ENCODE measurements around the gene COL4A6. TPM values are rescaled to one million over a fixed set of nuclear protein-coding genes. Genes with fewer than 3 reads are reported as not detected.

The COL4A6 gene
- total and polyA plus RNA-seq, 9 donors, result 3.3 to 32.1 (median 11.7) TPM

DNA sequence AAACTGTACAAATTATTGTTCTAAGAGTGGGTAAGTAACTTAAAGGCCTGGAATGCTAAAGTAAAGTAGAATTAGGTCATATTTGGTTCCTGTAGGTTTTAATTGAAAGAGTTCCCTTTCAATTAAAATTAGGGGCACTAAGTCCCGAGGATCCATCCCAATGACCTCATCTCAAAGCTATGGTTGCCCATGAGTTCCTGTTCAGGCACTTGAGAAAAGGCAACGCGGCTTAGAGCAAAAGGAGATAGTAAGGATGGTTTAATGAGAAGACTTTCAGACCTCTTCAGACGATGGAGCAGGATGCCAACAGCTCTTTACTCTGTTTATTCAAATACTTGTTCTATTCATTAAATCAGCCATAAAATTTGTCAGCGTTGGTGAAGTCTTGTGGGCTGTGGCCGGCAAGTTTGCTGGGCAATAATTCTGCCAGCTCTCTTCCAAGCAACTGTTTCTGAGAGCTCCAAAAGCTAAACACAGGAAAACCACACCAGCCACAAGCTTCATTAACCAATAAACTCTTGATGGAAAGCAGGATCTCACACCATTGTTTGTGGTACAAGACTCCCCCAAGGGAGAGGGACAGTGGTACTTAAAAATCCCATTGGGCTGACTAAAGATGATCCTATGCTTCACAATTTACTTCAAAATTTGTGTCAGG is 167.4 kb downstream of the COL4A6 start:
- WGBS, 3 donors, result 49 to 62% (median 58%) methylated on average over 6 of the region's 6 CpGs
- intact Hi-C loops (cut with DNase I), result loop anchor here in 1 of 4 donors (5.0 kb wide), 1 partner anchor 1399 kb away; no protein-coding TSS in a partner anchor

DNA sequence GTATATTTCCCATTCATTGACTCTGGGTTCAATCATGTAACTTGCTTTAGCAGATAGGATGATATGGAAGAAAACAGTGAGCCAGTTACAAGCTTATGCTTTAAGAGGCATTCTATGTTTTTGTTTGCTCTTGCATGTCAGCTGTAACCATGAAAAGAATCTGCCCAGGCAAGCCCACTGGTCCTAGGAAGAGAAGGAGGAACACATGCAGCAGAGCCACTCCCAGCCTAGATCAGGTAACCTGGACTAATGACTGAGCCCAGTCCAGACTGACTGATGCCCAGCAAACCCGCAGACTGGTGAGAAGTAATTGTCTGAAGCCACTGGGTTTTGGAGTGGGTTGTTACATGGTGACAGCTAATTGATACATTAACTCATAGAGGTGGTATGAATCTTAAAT is 167.9 kb downstream of the COL4A6 start:
- H3K36me3 ChIP-seq, result no peaks in the 10 kb centered on the region
- 54 to 65% (median 55%) methylated on average over 1 of the region's 1 CpG for WGBS, 3 donors
- no peak overlapping the region for H3K27ac ChIP-seq
- H3K27me3 ChIP-seq, result no peaks in the 10 kb centered on the region
- TF ChIP-seq EP300 (IDR thresholded peaks at IDR 0.05) (no peak), POLR2A (IDR thresholded peaks at IDR 0.05) (no peak)
- TF ChIP-seq, protein P1, sequence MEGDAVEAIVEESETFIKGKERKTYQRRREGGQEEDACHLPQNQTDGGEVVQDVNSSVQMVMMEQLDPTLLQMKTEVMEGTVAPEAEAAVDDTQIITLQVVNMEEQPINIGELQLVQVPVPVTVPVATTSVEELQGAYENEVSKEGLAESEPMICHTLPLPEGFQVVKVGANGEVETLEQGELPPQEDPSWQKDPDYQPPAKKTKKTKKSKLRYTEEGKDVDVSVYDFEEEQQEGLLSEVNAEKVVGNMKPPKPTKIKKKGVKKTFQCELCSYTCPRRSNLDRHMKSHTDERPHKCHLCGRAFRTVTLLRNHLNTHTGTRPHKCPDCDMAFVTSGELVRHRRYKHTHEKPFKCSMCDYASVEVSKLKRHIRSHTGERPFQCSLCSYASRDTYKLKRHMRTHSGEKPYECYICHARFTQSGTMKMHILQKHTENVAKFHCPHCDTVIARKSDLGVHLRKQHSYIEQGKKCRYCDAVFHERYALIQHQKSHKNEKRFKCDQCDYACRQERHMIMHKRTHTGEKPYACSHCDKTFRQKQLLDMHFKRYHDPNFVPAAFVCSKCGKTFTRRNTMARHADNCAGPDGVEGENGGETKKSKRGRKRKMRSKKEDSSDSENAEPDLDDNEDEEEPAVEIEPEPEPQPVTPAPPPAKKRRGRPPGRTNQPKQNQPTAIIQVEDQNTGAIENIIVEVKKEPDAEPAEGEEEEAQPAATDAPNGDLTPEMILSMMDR (IDR thresholded peaks at IDR 0.05), result no peak
- no peak for DNase-seq
- H3K9me3 ChIP-seq, result no peaks in the 10 kb centered on the region
- intact Hi-C loops (cut with DNase I), result loop anchor here in 1 of 4 donors (5.0 kb wide), 1 partner anchor 1398 kb away; no protein-coding TSS in a partner anchor
- no peak overlapping the region for H3K4me3 ChIP-seq
- H3K4me1 ChIP-seq (ENCODE audit: insufficient read depth), result no peaks in the 10 kb centered on the region

More for the DNA sequence above, 167.4 kb downstream of the COL4A6 start:
- no peaks in the 10 kb centered on the region for H3K27me3 ChIP-seq
- H3K36me3 ChIP-seq, result no peaks in the 10 kb centered on the region
- TF ChIP-seq POLR2A (IDR thresholded peaks at IDR 0.05) (no peak), EP300 (IDR thresholded peaks at IDR 0.05) (no peak)
- TF ChIP-seq, protein P1 (IDR thresholded peaks at IDR 0.05), result no peak
- no peak for DNase-seq
- H3K4me1 ChIP-seq (ENCODE audit: insufficient read depth), result no peaks in the 10 kb centered on the region
- H3K4me3 ChIP-seq, result no peak overlapping the region
- no peaks in the 10 kb centered on the region for H3K9me3 ChIP-seq
- no peak overlapping the region for H3K27ac ChIP-seq

DNA sequence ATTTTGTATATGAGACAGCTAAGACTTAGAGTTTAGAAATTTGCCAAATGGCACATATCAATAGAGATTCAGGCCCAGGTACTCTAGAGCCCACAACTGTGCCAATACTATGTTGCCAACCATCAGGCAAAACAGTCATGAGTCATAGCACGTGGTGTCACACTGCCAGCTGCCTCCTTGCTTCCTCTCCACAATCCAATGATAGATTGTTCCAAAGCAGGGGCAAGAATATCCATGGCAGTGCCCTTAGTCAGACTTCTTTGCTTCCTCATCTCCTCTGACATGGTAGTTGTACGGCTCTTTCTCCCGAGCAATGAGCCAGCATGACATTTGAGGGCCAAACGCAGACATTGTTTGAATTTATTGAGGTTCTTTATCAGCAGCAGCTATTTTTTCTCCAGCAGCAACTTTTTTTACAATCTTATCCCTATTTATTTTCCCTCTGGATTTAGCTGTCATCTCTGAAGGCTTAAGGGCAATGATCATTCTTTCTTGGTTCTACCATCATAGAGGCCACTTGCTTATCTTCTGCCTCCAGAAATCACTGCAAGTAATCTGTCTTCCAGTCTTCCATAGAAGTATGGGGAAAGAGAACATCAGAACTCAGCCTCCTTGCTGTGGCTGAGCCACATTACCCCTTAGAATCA is 169.7 kb downstream of the COL4A6 start:
- Histone ChIP-seq H3K4me3 (no peak overlapping the region), H3K9me3 (no peaks in the 10 kb centered on the region), H3K36me3 (no peaks in the 10 kb centered on the region), H3K27ac (no peak overlapping the region), H3K4me1 (ENCODE audit: insufficient read depth) (no peaks in the 10 kb centered on the region), H3K27me3 (no peaks in the 10 kb centered on the region)
- 63 to 66% (median 63%) methylated on average over 4 of the region's 4 CpGs for WGBS, 3 donors
- TF ChIP-seq EP300 (IDR thresholded peaks at IDR 0.05), result no peak
- TF ChIP-seq, protein P1 (IDR thresholded peaks at IDR 0.05), result no peak
- TF ChIP-seq POLR2A (IDR thresholded peaks at IDR 0.05), result no peak
- DNase-seq, result no peak
- intact Hi-C loops (cut with DNase I), result no loop called here

DNA sequence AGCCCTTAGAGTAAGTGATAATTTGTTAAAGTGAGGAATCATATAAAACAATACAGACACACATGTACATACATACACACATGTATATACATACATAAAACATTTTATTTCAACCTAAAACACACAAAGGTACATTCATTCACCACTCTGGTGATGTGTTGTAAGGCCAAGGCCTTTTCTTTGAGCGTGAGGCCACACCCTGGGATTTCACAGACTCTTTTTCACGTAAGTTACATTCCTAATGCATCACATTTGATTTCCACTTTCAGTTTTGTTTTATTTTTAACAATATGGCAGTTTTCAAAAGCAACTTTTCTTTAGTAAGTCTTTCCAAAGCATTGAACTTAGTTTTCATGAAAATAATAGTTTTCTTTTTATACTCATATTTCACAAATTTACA is 170.7 kb downstream of the COL4A6 start:
- intact Hi-C loops (cut with DNase I), result no loop called here
- Histone ChIP-seq H3K4me3 (no peak overlapping the region), H3K27ac (no peak overlapping the region), H3K9me3 (no peaks in the 10 kb centered on the region), H3K4me1 (ENCODE audit: insufficient read depth) (no peaks in the 10 kb centered on the region), H3K36me3 (no peaks in the 10 kb centered on the region), H3K27me3 (no peaks in the 10 kb centered on the region)
- 16 to 26% (median 21%) methylated on average over 2 of the region's 2 CpGs for WGBS, 3 donors
- no peak for TF ChIP-seq POLR2A (IDR thresholded peaks at IDR 0.05)
- TF ChIP-seq, protein P1 (IDR thresholded peaks at IDR 0.05), result no peak
- no peak for TF ChIP-seq EP300 (IDR thresholded peaks at IDR 0.05)
- no peak for DNase-seq
